K562 (cell line): ENCODE measurements around the gene LCLAT1.

Source experiments
- PHB2 ChIP-seq: fragments of 450-650 bp; IDR thresholded peaks from 2 replicates; pipeline ENCODE4 v1.6.1; 2017; ENCODE audit warnings: low read depth
- ZNF354B ChIP-seq: fragments of 250-450 bp; sonication (Bioruptor Pico); IDR thresholded peaks from 2 replicates; pipeline ENCODE4 v1.4.0; 2020
- TF ChIP-seq, protein P1 (sequence below): sonication (generic); formaldehyde crosslinking; IDR thresholded peaks from 2 replicates; pipeline ENCODE4 v1.9.0; 2022; ENCODE audit warnings: mild to moderate bottlenecking, missing genetic modification reagents
- TF ChIP-seq, protein P2 (sequence below), 3 experiments: IDR thresholded peaks in 2 of 3; conservative IDR thresholded peaks in 1 of 3; 2 replicates each; pipeline ENCODE4 v1.5.1; 2011 to 2012; ENCODE audit warnings: low read length in 3 of 3, mild to moderate bottlenecking in 3 of 3, control low read depth in 2 of 3, improper control_type of control experiment in 1 of 3, inconsistent platforms in 1 of 3, low read depth in 1 of 3, mixed read lengths in 1 of 3, moderate library complexity in 1 of 3; ENCODE audit not compliant: insufficient read depth in 2 of 3

DNA sequence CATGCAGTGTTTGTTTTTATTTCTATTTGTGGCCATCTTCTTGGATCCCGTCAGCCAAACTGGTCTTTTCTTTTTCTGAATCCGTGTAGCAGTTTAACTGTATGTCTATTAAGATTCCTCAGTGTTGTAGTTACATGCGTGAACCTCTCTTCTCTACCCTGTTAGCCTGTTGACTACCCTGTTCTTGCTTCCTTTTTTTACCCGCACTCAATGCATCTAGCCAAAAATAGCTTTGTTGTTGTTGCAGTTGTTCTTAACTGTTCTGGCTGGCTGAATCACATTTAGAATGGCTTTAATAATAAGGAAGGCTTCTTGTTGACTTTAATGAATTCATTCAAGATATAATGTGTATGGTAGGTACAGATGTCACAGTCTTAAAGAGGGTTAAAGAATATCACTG lies 137.1 kb downstream of the LCLAT1 start:
- TF ChIP-seq, protein P1, sequence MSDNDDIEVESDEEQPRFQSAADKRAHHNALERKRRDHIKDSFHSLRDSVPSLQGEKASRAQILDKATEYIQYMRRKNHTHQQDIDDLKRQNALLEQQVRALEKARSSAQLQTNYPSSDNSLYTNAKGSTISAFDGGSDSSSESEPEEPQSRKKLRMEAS (CRISPR knock-in tag), result no peak
- TF ChIP-seq ZNF354B, result no peak
- TF ChIP-seq, protein P2, sequence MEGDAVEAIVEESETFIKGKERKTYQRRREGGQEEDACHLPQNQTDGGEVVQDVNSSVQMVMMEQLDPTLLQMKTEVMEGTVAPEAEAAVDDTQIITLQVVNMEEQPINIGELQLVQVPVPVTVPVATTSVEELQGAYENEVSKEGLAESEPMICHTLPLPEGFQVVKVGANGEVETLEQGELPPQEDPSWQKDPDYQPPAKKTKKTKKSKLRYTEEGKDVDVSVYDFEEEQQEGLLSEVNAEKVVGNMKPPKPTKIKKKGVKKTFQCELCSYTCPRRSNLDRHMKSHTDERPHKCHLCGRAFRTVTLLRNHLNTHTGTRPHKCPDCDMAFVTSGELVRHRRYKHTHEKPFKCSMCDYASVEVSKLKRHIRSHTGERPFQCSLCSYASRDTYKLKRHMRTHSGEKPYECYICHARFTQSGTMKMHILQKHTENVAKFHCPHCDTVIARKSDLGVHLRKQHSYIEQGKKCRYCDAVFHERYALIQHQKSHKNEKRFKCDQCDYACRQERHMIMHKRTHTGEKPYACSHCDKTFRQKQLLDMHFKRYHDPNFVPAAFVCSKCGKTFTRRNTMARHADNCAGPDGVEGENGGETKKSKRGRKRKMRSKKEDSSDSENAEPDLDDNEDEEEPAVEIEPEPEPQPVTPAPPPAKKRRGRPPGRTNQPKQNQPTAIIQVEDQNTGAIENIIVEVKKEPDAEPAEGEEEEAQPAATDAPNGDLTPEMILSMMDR (IDR thresholded peaks at IDR 0.05 in 2 of 3, conservative IDR thresholded peaks at IDR 0.05 in 1 of 3; ENCODE audit: insufficient read depth in 2 of 3, low read depth in 1 of 3, low read length in 3 of 3), result no peak
- TF ChIP-seq PHB2, result no peak
